HepG2 (cell line): ENCODE results near the gene NINL. TPM values are rescaled to one million over a fixed set of nuclear protein-coding genes. Genes with fewer than 3 reads are reported as not detected.
A peak's percentile ranks its signal among the peaks of the same experiment; 100 is the strongest.

Experiments used
- ATF4 ChIP-seq, 2 experiments: fragments of 450-650 bp in 1 of 2; sonication (generic) in 1 of 2; formaldehyde crosslinking; IDR thresholded peaks; 2 replicates each; pipeline versions ENCODE4 v1.5.0 to v1.8.0; 2020 to 2022; ENCODE audit warnings: mild to moderate bottlenecking in 1 of 2, missing genetic modification reagents in 1 of 2
- FOXP4 ChIP-seq: sonication (generic); formaldehyde crosslinking; IDR thresholded peaks from 2 replicates; pipeline ENCODE4 v1.4.0; 2020; ENCODE audit warnings: missing genetic modification reagents
- HDAC1 ChIP-seq: sonication (generic); formaldehyde crosslinking; IDR thresholded peaks from 2 replicates; pipeline ENCODE4 v1.5.1; 2020; ENCODE audit warnings: mild to moderate bottlenecking, missing genetic modification reagents
- IRX3 ChIP-seq: sonication (generic); formaldehyde crosslinking; IDR thresholded peaks from 2 replicates; pipeline ENCODE4 v1.8.1; 2023; ENCODE audit warnings: mild to moderate bottlenecking, low read depth, missing genetic modification reagents, borderline replicate concordance
- JUN ChIP-seq: sonication (generic); formaldehyde crosslinking; IDR thresholded peaks from 2 replicates; pipeline ENCODE4 v1.4.0; 2020; ENCODE audit warnings: mild to moderate bottlenecking, missing genetic modification reagents
- JUNB ChIP-seq: sonication (generic); formaldehyde crosslinking; IDR thresholded peaks from 2 replicates; pipeline ENCODE4 v1.8.0; 2022; ENCODE audit warnings: missing genetic modification reagents, mild to moderate bottlenecking, borderline replicate concordance
- JUND ChIP-seq: sonication (generic); formaldehyde crosslinking; IDR thresholded peaks from 2 replicates; pipeline ENCODE4 v1.8.0; 2022; ENCODE audit warnings: mild to moderate bottlenecking, missing genetic modification reagents
- KLF6 ChIP-seq: IDR thresholded peaks from 2 replicates; pipeline ENCODE4 v1.8.0; 2016; ENCODE audit warnings: missing biosample characterization, missing genetic modification reagents
- MAFG ChIP-seq: sonication (generic); formaldehyde crosslinking; IDR thresholded peaks from 2 replicates; pipeline ENCODE4 v1.5.1; 2020; ENCODE audit warnings: mild to moderate bottlenecking, missing genetic modification reagents
- NFATC3 ChIP-seq: sonication (generic); formaldehyde crosslinking; IDR thresholded peaks from 2 replicates; pipeline ENCODE4 v1.5.1; 2020; ENCODE audit warnings: mild to moderate bottlenecking, missing genetic modification reagents
- NR2F2 ChIP-seq: IDR thresholded peaks from 2 replicates; pipeline ENCODE4 v1.6.1; 2012; ENCODE audit warnings: low read depth, inconsistent platforms, borderline replicate concordance
- PRDM4 ChIP-seq: sonication (generic); formaldehyde crosslinking; IDR thresholded peaks from 2 replicates; pipeline ENCODE4 v1.9.0; 2021; ENCODE audit warnings: missing genetic modification reagents, borderline replicate concordance
- RAD21 ChIP-seq: fragments of 450-650 bp; formaldehyde crosslinking; IDR thresholded peaks from 2 replicates; pipeline ENCODE4 v1.5.0; 2020; ENCODE audit warnings: mild to moderate bottlenecking
- RFXAP ChIP-seq: sonication (generic); formaldehyde crosslinking; IDR thresholded peaks from 2 replicates; pipeline ENCODE4 v1.4.0; 2020; ENCODE audit warnings: missing genetic modification reagents, borderline replicate concordance
- SIN3B ChIP-seq: fragments of 150-350 bp; IDR thresholded peaks from 2 replicates; pipeline ENCODE4 v1.6.1; 2014; ENCODE audit warnings: low read length
- SMAD9 ChIP-seq: sonication (generic); formaldehyde crosslinking; IDR thresholded peaks from 2 replicates; pipeline ENCODE4 v1.5.1; 2020; ENCODE audit warnings: mild to moderate bottlenecking, missing genetic modification reagents
- SPEN ChIP-seq: sonication (generic); formaldehyde crosslinking; IDR thresholded peaks from 2 replicates; pipeline ENCODE4 v1.5.1; 2020; ENCODE audit warnings: low read depth, mild to moderate bottlenecking, missing genetic modification reagents
- THAP7 ChIP-seq: sonication (generic); formaldehyde crosslinking; IDR thresholded peaks from 2 replicates; pipeline ENCODE4 v1.8.1; 2023; ENCODE audit warnings: mild to moderate bottlenecking, missing genetic modification reagents
- ZNF138 ChIP-seq: sonication (generic); formaldehyde crosslinking; IDR thresholded peaks from 2 replicates; pipeline ENCODE4 v1.5.0; 2020; ENCODE audit warnings: mild to moderate bottlenecking, low read depth, missing genetic modification reagents
- ZNF232 ChIP-seq: sonication (generic); formaldehyde crosslinking; IDR thresholded peaks from 2 replicates; pipeline ENCODE4 v1.4.0; 2020; ENCODE audit warnings: missing genetic modification reagents, borderline replicate concordance
- ZNF441 ChIP-seq: sonication (generic); formaldehyde crosslinking; IDR thresholded peaks from 2 replicates; pipeline ENCODE4 v1.7.0; 2021; ENCODE audit warnings: missing genetic modification reagents, borderline replicate concordance
- ZNF770 ChIP-seq: sonication (generic); formaldehyde crosslinking; IDR thresholded peaks from 2 replicates; pipeline ENCODE4 v1.5.0; 2020; ENCODE audit warnings: mild to moderate bottlenecking, missing genetic modification reagents
- ZNF883 ChIP-seq: sonication (generic); formaldehyde crosslinking; IDR thresholded peaks from 2 replicates; pipeline ENCODE4 v1.5.1; 2020; ENCODE audit warnings: mild to moderate bottlenecking, missing genetic modification reagents; ENCODE audit errors: not compliant biosample characterization
- polyA plus RNA-seq, 8 experiments: library from polyadenylated mRNA; depleted of rRNA in 3 of 8; stranded (reverse) in 7 of 8; unstranded in 1 of 8; fragments of >200 nt; fragmentation: Illumina TruSeq in 4 of 8; extraction: Trizol in 4 of 8; gene quantifications; 2 replicates each; pipeline versions ENCODE4 v1.2.1 to v1.2.3, GENCODE V29; 2011 to 2016; ENCODE audit warnings: low read depth in 4 of 8, missing spikeins in 1 of 8, mixed read lengths in 1 of 8; ENCODE audit not compliant: insufficient read depth in 1 of 8
- total RNA-seq, 5 experiments: library from RNA; depleted of rRNA; stranded (reverse); fragments of >200 nt; fragmentation: Illumina TruSeq; extraction: Trizol; gene quantifications; 2 replicates each; pipeline ENCODE4 v1.2.3, GENCODE V29; 2016; ENCODE audit warnings: low read depth in 1 of 5

NINL gene
- total and polyA plus RNA-seq, 2 of the 13 experiments (the other 11 are each of a cell fraction or from before 2014, with no cell fraction given) = 32.3 to 34.3 TPM

- TF ChIP-seq PRDM4 (CRISPR knock-in tag) (no peak), THAP7 (CRISPR knock-in tag) (no peak), JUND (CRISPR knock-in tag) (0 out of 2 replicates have a peak, but pooled peaks have one; percentile 8), IRX3 (no peak), ZNF883 (CRISPR knock-in tag) (no peak), NR2F2 (no peak), RFXAP (CRISPR knock-in tag) (no peak), SIN3B (no peak), ZNF441 (CRISPR knock-in tag) (peak; percentile 71; the same call in 1 of the 2 replicates), ZNF770 (no peak), KLF6 (CRISPR knock-in tag) (no peak), MAFG (CRISPR knock-in tag) (no peak), SPEN (CRISPR knock-in tag) (0 out of 2 replicates have a peak, but pooled peaks have one; percentile 46), NFATC3 (no peak), SMAD9 (CRISPR knock-in tag) (no peak), JUN (CRISPR knock-in tag) (no peak; the same call in 1 of the 2 replicates), HDAC1 (CRISPR knock-in tag) (no peak; the same call in 1 of the 2 replicates), ZNF232 (no peak), ATF4 (CRISPR knock-in tag; IDR thresholded peaks at IDR 0.05) (no peak), ZNF138 (CRISPR knock-in tag) (no peak), JUNB (CRISPR knock-in tag) (no peak), FOXP4 (CRISPR knock-in tag) (peak; percentile 18; the same call in 1 of the 2 replicates), RAD21 (CRISPR knock-in tag) (0 out of 2 replicates have a peak, but pooled peaks have one; percentile 8)
These were observed 59.5 kb downstream of the NINL start (continued) for GRCh38 chr20:25525867-25526266.
